ENCODE results near the gene CATSPERE. TPM values are rescaled to one million over a fixed set of nuclear protein-coding genes. Genes with fewer than 3 reads are reported as not detected.
"Not testable (repeated sequence)": the region's sequence is repeated elsewhere in the genome, so short reads cannot be mapped to it uniquely, and the experiment has no call there.

CATSPERE gene
- polyA plus RNA-seq, 10 donors, result 0.46 to 1.4 (median 0.80) TPM

GRCh38 chr1:244628789-244629188 is 167.7 kb downstream of the CATSPERE start:
- DNase-seq, result no peak

DNA sequence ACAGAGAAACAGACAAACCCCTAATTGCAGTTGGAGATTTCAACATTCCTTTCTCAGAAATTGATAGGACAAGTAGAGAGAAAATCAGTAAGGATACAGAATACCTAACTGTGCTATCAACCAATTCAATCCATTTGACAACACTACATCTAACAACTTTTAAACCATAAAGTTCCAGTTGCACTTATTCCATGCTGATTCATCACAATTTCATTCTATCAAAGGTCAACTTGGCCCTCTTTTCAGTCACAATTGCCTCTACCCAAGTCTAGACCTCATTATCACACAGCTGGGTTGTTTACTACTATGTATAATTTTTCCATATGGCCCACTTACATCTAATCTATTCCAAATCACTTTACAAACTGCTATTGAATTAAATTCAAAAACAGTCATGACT is 172.1 kb downstream of the CATSPERE start:
- no peak for DNase-seq

DNA sequence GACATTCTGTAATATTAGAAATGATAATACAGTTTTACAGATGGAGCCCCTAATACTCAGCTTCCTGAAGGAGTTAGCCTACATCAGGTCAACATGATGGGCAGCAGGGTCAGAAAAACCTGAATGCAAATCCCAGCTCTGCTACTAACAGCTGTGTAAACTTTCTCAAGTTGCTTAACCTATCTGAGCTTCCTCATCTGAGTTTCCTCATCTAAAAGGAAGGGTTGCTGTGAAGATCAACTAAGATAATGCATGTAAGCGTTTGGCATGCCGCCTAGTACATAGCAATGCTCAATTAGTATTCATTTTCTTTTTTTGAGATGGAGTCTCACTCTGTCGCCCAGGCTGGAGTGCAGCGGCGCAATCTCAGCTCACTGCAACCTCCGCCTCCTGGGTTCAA is 173.5 kb downstream of the CATSPERE start:
- DNase-seq, result no peak

DNA sequence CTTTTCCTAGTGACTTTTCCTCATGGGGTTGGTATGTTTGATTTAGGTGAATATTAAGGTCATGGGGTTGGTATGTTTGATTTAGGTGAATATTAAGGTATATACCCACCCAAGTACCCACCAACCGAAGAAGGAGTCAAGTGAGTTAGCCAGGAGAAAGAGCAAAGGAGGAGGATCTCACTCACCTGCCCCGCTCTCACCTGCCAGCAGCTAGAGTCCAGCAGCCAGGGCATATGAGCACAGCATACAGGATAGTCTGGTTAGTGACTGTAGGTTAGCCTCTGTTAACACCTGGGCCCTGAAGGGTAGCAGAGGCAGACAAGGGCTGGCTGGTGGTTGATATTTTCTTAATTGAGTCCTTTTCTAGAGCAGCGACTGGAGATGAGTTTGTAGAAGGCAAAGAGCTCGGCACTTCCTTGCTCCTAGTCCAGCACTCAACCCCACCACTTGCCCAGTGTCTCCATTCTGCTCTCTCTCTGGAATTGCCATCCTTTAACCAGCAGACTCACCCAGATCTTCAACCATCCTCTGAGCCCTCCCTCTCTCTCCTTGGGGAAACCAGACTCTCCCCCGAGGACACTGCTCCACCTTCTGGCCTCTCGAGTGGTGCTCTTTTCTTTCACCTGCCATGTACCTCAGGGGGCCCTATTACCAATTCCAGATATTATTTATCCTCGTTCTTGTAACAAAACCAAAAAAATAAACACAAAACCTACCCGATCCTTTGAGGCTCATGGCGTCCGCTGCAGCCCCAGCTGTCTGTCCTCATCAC is 175.6 kb downstream of the CATSPERE start:
- DNase-seq, result no peak

DNA sequence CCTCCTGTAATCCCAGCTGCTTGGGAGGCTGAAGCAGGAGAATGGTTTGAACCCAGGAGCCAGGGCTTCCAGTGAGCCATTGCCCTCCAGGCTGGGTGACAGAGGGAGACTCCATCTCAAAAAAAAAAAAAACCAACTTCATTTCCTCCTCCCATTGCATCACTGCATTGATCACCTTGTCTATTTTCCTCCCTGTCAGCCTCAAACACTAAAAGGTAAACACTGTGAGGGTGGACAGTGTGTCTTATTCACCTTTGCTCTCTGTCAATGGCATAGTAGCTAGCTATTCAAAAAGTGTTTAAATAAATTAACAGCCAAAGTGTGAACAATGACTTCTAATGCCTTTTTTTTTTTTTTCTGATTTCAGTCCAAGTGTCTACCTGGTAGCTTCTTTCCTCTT is 178.5 kb downstream of the CATSPERE start:
- no peak for DNase-seq

DNA sequence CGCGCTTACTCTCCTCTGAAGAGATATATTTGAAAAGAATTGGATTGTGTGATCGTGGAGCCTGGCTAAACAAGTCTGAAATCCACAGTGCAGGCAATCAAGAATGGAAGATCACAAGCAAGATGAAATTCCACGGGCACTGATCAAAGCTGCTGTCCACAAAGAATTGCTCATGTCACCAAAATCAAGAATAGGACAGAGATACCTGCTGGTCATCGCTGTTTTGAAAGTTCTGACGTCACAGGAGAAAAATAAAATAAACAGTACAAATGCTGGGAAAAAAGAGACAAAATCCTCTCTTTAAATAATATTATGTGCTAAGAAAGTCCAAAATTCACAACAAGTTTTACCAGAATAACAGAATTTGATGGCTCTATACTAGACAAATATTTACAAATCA is 179.8 kb downstream of the CATSPERE start:
- DNase-seq, result no peak

GRCh38 chr1:244642526-244642925 is 181.5 kb downstream of the CATSPERE start:
- no peak for DNase-seq

- DNase-seq, result no peak
Observed at GRCh38 chr1:244642988-244643387, 181.9 kb downstream of the CATSPERE start.

- no peak for DNase-seq
Observed at GRCh38 chr1:244645414-244645813, 184.3 kb downstream of the CATSPERE start.

DNA sequence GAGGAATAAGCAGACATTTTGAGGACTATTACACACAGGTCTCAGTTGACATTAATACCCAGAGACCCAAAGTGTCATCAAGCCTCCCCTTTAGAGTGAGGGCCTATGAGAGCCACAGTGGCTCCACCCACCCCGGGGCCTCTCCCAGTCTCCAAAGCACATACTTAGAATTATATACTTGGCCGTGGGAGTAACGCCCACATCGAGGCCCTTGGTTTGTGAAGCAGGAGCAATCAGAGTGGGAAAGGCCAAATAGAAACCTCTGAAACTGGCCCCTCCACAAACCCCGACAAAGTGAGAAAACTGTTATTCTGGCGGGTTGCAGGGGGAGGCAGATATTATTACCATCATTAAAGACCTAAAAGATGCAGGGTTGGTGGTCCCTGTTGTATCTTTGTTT is 184.8 kb downstream of the CATSPERE start:
- no peak for DNase-seq

DNA sequence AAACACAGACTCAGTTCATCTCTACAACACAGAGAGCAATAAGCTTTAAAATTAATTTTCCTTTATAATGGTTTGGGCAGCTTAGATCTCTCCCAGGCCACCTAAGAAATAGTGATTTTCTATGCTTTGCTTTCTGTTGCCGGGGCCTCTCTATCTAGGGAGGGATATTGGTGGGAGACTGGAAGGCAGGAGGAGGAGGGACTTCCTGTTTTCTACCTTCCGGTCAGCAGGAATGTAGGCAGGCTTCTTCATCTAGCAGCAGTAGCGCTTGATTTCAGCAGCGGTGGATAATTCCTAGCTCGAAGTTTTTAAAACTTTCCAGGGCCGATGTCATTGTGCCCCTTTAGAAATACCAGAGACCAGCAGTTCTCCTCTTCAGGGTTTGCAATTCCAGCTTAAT is 186.7 kb downstream of the CATSPERE start:
- no peak for DNase-seq

DNA sequence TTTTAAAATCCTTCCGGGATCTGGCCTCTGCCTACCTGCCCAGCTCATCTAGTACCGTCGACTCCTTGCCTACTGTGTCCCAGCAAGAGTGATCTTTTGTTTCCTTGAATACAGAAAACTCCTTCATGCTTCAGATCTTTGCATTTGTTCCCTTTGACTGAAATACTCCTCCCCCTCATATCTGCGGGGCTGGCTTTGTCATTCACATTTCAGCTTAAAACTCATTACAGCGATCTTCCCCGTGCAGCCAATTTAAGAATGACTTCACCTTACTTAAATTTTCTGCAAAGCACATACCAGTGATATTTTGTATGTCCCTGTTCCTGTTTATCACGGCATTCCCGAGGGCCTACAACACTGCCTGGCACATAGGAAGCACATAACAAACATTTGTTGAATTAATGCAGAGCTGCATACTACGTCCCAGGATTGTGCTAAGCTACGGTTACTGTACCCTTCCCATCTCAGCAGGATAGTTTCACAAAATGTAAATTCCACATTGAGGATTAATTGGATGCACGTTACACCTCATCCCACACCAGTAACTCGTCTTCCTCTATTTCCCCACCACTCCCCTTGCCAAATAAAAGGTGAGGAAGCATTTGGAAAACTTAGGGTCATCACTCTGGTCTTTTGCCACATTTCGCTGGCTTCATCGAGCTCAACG is 191.0 kb downstream of the CATSPERE start:
- DNase-seq, result no peak

GRCh38 chr1:244652623-244653438 is 191.8 kb downstream of the CATSPERE start, which contains the start of gene DESI2:
Gene DESI2 (plus strand): TSS chr1:244653126. CDS start chr1:244653314, 188 bp downstream.
- DNase-seq, result peak; percentile 99 to 100 (median 99)

- DNase-seq, result peak in 1 of 3 donors; percentile 17
Observed at GRCh38 chr1:244653439-244654107, 192.5 kb downstream of the CATSPERE start.

DNA sequence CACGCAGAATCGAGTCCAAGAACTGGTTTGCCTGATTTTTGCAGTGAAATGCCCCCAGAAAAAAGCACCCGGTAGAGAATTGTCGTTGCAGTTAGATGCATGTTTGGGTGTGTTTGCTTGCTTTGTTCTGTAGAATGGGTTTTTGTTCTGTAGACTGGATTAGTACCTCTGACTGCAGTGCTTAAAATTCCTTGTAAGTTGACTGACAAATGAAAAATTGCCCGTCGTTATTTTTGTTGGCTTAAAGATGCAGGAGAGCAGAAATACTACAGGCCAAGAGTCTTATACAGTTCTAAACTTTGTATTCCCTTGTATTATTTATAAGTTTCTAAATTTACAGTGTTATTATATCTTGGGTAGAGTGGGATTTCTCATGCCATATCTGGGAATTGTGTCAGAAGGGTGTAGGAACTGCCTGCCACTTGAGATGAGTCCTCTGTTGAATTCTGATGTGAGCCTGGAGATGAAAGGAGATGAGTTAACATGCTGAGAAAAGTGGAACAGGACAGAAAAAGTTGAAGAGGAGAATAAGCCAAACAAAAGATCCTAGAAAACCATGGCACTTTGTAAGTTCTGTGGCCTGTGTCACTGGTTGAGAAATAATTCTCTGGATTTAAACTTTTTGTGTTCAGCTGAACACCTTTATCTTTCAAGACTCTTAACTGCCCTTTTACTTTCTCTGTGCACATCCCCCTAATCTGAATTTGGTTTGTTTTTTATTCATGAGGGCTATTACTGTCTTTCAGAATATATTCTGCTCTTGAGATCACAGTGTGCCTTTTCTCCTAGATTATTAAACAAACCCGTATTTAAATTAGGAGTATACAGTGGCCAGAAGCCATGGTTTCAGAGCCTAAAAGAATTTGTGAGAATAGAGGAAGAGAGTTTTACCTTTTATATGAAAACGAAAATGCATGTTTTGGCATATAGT is 193.3 kb downstream of the CATSPERE start:
- DNase-seq, result peak in 1 of 3 donors; percentile 26

- no peak for DNase-seq
Observed at GRCh38 chr1:244655186-244655585, 194.1 kb downstream of the CATSPERE start.

DNA sequence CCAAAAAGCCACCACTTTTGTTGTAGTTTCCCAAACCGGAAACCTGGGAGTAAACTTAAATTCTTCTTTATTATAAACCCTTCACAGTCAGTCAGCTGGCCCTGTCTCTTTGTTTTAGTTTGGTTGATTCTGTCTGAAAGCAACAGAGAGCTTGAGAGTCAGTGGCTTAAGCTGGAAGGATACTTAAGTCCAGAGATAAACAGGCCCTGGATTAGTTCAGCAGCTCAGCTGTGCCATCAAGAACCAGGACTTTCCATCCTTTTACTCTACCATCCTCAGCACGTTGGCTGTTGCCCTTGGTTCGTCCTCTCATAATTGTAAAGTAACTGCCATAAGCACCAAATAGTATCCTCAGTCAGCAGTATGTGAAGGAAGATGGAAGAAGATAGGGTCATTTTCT is 196.3 kb downstream of the CATSPERE start:
- no peak for DNase-seq

DNA sequence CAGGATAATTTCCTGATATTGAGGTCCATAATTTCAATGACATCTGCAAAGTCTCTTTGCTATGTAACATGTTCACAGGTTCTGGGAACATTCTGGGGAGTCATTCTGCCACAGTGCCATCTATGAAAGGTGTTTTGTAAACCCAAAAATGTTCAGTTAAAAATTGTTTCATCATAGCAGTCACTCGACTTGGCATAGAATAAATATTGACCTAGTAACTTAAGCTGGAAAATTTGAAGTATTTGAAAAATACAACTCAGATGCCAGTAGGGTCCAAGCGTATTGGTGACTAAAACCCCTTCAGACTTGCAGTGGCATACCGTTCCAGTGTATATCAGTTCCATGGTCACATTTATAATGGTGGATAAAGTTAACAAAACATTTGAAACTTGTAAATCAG is 198.6 kb downstream of the CATSPERE start:
- no peak for DNase-seq

- no peak for DNase-seq
Observed at GRCh38 chr1:244660595-244660994, 199.5 kb downstream of the CATSPERE start.

DNA sequence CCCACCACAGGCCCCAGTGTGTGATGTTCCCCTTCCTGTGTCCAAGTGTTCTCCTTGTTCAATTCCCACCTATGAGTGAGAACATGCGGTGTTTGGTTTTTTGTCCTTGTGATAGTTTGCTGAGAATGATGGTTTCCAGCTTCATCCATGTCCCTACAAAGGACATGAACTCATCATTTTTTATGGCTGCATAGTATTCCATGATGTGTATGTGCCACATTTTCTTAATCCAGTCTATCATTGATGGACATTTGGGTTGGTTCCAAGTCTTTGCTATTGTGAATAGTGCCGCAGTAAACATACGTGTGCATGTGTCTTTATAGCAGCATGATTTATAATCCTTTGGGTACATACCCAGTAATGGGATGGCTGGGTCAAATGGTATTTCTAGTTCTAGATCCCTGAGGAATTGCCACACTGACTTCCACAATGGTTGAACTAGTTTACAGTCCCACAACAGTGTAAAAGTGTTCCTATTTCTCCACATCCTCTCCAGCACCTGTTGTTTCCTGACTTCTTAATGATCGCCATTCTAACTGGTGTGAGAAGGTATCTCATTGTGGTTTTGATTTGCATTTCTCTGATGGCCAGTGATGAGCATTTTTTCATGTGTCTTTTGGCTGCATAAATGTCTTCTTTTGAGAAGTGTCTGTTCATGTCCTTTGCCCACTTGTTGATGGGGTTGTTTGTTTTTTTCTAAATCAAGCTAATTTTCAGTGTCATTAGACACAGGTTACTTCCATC is 200.7 kb downstream of the CATSPERE start:
- DNase-seq, result not testable (repeated sequence)

Measured in muscle of back (tissue), 11 donors.